ENCODE measurements around the gene KIAA0513.
"Not testable (repeated sequence)": the region's sequence is repeated elsewhere in the genome, so short reads cannot be mapped to it uniquely, and the experiment has no call there.

The KIAA0513 gene

DNA sequence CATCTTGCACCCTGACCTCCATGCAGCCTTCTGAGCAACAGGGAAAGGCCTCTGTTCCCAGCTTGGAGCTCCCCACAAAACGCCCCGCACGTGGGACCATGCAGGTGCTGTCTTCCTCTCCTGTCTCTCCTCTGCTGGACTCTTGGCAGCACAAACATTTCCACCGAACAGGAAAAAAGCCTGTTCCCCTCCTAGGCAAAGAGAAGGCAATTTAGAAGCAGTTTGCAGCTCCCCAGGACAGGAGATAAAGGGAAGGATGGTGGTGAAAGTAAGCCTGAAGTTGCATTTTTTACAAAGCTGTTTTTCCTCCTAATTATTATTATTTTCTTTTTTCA, 92.4 kb downstream of the KIAA0513 start:
- no peak for DNase-seq

DNA sequence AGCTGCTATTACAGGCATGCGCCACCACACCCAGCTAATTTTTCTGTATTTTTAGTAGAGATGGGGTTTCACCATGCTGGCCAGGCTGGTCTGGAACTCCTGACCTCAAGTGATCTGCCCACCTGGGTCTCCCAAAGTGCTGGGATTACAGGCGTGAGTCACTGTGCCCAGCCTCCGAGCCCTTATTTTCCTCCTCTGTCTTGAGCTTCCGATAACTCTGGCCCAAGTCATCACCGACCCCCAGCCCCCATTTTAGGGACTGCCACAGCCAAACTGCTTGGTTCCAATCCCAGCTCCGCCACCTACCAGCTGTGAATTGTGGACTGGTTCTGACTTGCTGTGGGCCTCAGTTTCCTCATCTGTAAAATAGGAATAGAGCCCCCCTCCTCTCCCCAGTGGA, 95.8 kb downstream of the KIAA0513 start:
- not testable (repeated sequence) for DNase-seq

DNA sequence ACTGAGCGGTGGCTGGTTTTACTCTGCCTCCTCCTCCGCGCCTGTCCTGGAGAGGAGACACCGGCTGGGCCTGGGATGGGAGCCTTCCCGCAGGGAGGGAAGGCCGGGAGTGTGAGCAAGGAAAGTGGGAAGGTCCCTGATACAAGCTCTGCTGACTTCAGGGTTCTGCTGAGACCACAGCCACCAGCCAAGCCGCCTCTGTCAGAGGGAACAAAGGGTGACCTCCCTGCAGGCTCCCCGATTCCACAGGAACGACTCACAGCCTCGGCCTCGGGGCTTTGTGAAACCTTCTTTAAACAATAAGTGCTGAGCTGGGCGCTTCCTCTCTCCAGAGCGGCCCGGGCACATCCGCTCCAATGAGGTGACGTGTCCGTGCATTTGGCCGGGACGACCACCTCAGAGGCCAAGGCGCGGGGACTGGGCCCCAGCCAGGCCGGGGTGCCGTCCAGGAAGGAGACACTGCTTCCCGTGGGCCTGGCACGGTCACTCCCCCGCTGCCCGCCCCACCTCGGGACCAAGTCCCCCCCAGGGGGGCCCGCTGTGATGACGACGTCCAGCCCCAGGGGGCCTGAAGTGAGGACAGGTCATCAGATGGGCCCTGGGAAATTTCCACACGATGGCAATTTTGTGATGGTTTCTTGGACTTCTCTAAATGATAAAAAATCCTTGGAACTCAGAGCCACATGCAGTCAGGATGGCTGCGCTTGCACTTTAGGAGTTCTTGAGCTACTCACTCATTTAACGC, 96.5 kb downstream of the KIAA0513 start:
- DNase-seq, result no peak

DNA sequence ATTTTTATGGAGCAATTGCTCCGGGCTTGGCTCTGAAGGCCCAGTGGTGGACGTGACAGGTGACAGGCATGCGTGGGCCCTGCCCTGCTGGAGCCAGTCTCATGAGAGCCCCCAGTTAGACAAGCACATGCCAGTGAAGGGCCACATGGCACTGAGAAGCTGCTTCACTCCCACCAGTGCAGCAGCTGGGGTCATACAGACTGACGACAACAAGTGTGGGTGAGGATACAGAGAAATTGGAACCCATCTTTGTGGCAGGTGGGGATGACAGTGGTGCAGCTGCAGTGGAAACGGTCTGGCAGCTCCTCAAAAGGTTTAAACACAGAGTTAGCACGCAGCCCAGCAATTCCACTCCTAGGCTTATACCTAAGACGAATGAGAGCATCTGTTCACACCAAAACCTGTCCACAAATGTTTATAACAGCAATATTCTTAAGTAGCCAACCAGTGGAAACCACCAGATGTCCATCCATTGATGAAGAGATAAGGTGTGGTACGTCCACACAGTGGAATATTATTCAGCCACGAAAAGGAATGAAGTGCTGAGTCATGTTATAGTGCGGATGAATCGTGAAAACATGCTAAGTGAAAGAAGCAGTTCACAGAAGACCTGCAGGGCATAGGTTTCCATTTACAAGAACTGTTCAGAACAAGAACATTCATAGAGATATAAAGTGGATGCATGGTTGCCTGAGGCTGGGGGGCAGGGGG, 97.2 kb downstream of the KIAA0513 start:
- DNase-seq, result no peak

DNA sequence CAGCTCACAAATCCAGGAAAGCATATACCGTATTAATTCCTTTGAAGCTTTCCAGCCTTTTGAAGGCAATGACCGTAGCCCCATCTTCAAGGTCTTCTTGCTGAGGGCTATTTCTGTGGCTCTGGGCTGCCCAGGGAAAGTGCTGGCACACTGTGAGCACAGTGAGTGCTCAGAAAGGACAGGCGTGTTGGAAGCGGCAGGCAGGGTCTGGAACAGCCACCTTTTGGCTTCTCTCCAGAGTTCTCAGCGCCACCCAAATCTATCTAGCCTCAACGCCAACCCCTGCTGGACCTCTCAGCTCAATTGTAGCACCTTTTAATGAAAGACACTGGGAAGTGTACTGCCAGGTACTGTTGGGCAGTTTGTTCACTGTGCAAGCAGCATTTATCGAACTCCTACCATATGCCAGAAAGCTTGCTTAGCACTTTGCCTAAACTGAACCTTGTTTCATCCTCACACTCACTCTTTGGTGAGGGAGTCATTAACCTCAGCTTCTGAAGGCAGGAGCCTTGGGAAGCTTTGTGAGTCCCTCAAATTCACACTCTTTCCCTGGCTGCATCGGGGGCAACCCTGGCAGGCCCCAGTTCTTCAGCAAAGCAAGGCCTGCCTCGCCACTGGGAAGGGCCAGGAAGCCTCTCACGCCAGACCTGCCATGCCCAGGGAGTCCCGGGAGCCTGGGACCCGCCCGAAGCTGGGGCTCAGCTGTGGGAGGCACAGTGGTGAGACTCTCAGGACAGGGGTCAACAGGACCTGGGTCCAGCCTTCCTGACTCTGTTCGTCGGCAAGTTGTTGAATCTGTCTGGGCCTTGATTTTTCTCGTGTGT, 98.2 kb downstream of the KIAA0513 start:
- DNase-seq, result no peak

DNA sequence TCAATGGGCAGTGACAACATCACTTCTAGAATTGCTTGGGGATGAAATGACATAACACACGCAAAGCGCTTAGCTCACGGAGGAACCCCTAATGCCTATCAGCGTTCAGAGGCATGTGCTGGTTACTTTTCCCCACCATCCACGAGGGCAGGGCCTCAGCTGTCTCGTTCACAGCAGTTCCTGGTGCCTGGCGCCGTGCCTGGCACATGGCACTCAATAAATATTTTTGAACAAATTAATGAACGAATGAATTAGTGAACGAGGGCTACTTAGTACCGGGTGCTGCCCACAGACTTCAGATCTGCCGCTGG, 98.8 kb downstream of the KIAA0513 start:
- no peak for DNase-seq

DNA sequence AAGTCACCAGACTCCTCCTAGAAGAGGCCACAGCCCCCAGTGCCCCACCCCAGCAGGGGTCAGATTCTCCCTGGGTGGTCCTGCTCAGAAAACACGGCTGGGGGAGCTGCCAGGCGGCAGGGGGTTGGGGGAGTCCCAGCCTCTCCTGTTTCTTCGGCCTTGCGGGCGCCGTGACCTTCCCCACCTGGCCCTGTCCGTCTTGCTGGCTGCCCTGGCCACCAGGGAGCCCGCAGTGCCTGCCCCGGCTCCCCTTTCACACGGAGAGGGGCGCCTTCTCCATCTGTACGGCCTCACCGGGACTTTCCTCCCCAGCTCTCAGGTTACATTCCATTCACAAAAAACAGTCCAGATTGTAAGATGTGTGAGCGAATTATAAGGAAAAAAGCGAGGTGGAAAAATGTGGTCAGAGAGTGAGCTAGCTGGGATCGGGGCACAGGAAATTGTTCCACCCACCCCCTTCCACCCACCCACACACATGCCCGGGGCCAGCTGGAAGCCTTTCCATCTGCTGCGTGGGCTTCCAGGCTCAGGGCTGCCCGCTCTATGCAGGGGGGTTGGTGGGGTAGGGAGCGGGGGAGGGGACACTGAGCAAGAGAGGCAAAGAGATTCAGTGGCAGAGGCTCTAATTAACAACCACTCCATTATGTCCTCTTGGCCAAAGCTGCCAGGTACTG, 99.2 kb downstream of the KIAA0513 start:
- peak; percentile 16 for DNase-seq

DNA sequence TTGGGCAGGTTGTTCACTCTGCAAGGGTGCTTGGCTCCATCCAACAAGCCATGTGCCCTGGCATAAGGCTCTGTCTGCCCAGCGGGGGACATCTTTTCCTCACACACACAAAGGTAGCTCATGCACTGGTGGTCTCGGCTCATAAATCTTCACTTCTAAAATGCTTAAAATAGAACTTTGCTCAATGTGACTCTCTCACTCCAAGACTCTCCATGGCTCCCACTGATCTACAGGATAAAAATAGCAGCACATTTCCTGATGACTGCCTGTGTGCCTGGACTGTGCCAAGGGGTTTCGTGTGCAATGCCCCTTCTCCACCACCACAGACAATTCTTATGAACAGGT, 99.8 kb downstream of the KIAA0513 start:
- DNase-seq, result no peak

DNA sequence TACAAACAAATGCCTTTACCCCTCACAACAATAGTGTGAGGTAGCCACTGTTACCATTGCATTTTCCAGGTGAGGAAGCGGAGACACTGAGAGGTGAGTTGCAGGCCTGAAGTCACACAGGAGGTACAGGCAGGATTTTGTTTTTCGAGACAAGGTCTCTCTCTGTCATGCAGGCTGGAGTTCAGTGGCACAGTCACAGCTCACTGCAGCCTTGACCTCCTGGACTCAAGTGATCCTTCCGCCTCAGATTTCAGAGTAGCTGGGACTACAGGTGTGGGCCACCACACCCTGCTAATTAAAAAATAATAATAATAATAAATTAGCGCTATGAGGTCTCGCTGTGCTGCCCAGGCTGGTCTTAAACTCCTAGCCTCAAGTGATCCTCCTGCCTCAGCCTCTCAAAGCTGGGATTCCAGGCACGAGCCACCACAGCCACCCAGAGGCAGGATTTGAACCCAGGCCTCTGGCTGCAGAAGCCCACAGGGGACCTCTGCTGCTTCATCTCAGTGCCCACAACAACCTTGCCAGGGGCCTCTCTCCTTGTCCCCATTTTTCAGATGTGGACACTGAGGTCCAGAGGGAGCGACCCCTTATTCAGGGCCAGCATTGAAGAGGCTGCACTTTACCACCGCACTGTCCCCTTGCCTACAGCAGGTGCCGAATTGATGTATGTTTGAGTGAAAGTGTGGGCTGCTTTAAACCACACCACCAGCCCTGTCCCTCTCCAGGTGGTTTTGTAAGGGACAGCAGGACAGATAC, 100.7 kb downstream of the KIAA0513 start:
- no peak for DNase-seq

DNA sequence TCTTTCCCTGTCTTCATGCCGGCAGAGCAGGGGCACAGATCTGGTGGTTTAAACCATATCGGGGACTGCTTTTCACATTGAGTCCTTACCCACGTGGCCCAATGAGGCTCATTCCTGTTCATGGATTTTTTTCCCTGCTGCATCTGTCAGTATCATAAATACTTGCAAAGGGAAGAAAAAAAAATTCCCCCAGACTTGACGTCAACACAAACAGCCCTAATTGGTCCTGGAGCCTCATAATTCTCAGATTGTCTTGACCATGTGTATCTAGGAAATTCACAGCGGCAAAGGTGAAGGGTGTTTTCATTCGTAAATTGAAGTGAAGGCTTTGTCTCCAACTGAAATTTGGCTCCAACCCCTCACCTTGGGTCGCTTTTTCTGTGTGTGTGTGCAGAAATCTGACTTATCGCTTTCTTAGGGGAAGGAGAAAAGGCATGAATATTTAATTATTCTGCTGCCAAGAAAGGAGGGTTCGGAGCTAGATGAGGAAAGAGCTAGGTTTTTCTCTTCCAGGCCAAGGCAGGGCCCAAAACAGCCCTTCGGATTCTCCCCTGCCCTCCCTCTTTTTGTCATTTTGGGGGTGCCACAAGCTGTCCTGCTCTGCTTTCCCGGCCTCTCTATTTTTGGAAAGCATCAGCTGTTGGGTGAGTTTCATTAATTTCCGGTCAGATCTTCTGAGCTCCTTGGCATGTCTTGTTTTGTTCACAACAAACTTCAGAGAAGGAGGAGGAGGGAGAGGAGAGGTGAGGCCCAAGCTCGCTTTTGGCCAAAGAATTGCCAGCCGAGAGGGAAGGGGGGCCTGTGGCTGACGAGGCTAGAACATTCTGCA, 102.5 kb downstream of the KIAA0513 start:
- DNase-seq, result no peak

DNA sequence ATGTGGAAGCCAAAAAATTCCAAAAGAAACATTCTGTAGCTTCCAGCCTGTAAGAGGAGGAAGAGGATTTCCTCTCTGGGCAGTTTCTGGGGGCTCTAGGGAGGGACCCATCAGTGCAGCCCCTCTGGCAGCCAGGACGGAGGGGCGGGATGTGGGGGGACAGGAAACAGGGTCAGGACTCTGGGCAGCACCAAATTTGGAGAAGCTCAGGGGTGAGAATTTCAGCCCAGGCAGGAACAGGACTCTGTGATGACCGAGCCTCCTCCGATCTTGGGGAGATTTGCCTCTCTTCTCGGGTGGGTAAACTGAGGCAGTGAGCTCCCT, 103.1 kb downstream of the KIAA0513 start:
- no peak for DNase-seq

DNA sequence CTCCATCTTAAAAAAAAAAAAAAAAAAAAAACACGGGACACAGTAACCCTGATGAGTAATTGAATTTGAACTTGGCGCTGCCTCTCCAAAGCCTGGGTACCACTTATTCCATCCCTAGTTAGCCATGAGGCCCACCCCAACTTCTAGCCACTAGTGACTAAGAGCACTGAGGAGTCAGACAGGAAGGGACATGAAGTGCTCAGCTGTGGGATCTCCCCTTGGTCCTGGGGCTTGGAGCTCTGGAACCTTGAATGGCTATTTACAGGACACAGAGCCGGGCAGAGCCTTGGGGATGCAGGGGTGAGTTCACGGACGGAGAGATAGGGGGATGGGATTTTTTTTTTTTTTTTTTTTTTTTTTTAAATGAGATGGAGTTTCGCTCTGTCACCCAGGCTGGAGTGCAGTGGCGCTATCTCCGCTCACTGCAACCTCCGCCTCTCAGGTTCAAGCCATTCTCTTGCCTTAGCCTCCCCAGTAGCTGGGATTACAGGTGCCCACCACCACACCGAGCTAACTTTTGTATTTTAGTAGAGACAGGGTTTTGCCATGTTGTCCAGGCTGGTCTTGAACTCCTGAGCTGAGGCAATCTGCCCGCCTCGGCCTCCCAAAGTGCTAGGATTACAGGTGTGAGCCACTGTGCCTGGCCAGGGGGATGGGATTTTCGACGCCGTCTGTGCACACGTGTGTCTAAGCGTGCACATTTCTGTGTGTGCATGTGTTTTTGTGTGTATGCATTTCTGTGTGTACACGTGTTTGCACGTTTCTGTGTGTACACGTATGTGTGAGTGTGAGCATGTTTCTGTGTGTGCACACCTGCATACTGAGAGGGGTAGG, 105.1 kb downstream of the KIAA0513 start:
- DNase-seq, result no peak

DNA sequence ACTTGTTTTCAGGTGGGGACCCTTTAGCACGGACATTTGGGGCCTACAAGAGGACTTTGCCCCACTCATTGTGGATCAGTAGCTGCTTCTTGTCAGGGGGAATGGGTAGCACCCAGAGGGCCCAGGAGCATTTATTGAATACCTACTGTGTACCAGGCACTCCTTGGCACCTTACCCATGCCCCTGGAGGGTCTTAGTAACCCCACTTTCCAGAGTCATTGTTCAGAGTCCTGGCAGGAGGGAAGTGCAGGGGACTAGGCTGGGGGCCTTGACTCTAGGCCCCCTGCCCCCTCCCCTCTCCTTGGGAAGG, 105.7 kb downstream of the KIAA0513 start:
- DNase-seq, result no peak

DNA sequence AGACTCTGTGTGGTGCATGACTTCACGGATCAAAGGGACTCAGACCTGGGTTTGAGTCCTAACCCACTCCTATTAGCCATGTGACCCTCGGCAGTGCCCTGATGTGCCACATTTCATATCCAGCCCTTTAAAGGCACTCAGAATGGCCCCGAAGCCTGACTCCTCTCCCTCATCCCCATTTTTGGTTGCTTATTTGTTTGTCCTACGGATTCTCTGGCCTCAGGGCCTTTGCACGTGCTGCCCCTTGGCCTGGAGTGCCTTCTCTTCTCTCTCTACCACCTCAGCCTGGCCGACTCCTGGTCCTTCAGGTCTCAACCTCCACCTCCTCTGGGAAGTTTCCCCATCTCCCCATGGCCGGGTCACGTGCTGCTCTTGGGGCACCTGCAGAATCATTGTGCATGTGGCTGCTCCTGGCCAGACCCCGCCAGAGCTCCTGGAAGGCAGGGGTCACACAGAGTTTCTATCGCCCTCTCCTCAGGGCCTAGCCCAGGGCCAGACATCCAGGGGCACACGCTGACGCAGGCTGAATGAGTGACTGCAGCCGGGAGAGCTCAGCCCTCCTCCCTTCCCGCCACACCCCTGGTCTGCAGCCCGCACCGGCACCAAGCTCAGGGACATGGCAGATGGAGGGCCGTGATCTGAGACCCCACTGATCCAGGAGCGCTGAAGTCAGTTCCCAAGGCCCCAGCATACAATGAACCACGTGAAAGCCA, 106.6 kb downstream of the KIAA0513 start:
- no peak for DNase-seq

DNA sequence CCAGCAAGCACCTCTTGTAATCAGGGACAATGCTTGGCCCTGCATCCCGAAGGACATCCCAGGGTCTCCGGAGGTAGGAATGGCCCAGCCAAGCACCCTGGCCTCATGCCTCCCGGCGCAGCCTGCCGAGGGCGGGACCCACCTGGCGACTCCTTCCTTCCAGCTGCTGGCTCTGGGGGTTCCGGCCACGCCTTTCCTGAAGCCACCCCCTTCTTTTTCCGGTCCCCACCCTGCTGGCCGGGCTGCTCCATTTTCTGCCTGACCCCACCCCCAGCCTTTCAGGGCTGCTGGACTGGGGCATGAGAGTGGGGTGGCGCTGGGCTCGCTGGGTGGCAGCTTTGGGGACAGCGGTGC, 107.2 kb downstream of the KIAA0513 start:
- no peak for DNase-seq

DNA sequence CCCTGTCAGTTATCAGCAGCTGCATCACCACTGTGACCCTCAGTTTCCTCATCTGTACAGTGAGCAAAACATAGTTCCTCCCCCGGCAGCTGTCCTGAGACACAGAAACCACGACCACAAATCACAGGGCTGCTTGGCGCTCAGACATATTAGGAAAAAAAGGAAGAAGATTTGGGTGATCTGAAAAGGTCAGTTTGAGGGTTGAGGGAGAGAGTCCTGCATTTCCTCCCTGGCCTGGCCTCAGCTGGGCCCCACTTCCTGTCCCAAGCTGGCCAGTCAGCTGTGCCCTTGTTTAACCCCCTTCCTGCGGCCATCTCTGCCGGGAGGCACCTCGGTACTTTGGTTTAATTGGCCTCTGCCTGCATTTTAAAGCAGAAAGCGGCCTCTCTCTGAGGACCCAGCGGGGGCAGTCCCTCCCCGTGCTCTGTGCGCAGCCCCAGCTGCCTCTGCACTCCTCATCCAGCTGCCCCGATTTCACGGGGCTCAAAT, 108.7 kb downstream of the KIAA0513 start:
- peak; percentile 92 for DNase-seq

DNA sequence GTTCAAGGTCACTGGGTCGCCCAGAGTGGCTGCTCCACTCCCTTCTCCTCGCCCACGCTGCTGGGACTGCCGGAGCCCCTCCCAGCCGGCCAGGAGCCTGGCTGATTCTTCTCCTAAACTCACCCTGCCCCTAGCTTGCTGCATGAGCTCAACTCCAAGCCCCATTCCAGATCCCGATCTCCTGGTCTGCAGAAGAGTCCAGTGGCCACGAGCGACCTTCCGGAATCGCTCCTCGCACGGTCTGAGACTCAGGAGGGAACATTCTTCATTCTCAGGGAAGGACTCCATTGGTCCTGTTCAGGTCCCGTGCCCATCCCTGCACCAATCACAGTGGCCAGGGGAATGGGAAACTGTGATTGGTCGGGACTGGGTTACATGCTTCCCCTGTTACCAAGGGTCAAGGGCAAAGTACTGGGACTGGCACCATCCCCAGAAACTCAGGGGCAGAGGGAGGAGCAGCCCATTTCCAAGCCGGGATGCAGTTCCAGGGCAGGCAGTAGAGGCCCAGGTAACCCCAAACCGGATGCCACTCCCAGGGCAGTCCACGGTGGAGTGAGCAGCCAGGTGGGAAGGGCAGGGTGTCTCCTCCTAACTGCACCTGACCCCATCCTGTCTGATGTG, 109.2 kb downstream of the KIAA0513 start:
- peak; percentile 61 for DNase-seq

DNA sequence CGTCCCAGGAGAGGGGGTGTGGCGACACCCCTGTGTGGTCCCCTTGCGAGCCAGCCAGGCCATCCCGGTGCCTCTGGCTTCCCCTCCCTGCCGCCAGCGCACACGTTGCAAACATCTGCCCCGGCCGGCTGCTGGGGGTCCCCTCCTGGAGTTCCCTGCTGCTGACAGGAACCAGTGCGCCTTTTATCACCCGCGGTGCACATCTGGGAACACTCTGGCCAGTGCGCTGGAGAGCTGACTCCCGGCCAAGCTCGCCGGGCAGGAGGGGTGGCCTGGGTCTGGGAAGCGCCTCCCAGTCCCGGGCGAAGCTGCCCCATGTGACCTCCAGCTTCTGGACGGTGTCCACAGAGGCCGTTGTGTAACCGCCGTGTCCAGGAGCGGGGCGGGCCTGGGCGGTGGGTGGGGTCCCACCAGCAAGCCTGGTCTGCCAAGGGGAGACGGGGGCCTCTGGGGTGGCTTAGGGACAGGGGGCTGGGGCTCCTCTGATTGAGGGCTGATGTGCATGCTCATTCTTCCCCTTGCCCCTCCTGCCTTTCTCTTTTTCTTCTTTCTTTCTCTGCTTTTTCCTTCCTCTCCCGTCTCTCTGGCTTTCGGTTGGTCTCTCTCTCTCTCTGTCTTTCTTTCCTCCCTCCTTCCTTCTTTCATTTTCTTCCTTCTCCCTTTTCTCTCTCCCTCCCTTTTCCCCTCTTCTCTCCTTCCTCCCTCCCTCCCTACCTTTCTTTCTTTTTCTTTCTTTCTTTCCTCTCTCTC, 109.9 kb downstream of the KIAA0513 start:
- peak; percentile 71 for DNase-seq

All from inflammatory macrophage treated with lipopolysaccharide for 4 hours (primary cell).